WTC11 (cell line): ENCODE results near the gene UQCRC2.

Experiments
- CREB1 ChIP-seq: sonication (generic); formaldehyde crosslinking; IDR thresholded peaks from 2 replicates; pipeline ENCODE4 v1.8.0; 2023; ENCODE audit warnings: mild to moderate bottlenecking, missing genetic modification reagents
- ZBTB21 ChIP-seq: sonication (generic); formaldehyde crosslinking; IDR thresholded peaks from 2 replicates; pipeline ENCODE4 v1.8.1; 2023; ENCODE audit warnings: mild to moderate bottlenecking, missing genetic modification reagents, borderline replicate concordance
- TF ChIP-seq, protein P1 (sequence below): sonication (generic); formaldehyde crosslinking; IDR thresholded peaks from 2 replicates; pipeline ENCODE4 v1.8.0; 2022; ENCODE audit warnings: mild to moderate bottlenecking, missing genetic modification reagents
- TF ChIP-seq, protein P2 (sequence below): sonication (generic); formaldehyde crosslinking; IDR thresholded peaks from 2 replicates; pipeline ENCODE4 v1.8.1; 2022; ENCODE audit warnings: low read depth, missing genetic modification reagents, borderline replicate concordance
- TF ChIP-seq, protein P3 (sequence below): fragments of 200-600 bp; IDR thresholded peaks from 2 replicates; pipeline ENCODE4 v1.8.0; 2022; ENCODE audit warnings: antibody characterized with exemption

DNA sequence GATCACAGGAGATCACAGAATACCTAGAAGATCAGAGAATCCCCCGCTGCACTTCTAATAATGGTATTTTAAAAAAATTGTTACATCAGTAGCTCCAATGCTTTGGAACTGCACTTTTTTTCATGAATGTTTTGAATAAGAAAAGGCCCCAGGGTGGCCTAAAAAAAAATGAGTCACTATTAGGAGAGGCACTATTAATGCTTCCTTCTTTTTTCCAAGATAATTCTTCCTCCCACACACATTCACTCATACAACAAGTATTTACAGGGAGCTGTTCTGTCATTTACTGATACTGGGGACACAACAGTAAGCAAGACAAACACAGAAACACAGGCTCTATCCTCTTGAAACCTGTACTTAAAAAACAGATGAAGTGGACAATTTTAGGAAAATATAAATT, 48.4 kb downstream of the UQCRC2 start:
- TF ChIP-seq CREB1 (CRISPR knock-in tag) (no peak), ZBTB21 (CRISPR knock-in tag) (no peak)
- TF ChIP-seq, protein P1, sequence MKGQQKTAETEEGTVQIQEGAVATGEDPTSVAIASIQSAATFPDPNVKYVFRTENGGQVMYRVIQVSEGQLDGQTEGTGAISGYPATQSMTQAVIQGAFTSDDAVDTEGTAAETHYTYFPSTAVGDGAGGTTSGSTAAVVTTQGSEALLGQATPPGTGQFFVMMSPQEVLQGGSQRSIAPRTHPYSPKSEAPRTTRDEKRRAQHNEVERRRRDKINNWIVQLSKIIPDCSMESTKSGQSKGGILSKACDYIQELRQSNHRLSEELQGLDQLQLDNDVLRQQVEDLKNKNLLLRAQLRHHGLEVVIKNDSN (CRISPR knock-in tag): no peak
- TF ChIP-seq, protein P2, sequence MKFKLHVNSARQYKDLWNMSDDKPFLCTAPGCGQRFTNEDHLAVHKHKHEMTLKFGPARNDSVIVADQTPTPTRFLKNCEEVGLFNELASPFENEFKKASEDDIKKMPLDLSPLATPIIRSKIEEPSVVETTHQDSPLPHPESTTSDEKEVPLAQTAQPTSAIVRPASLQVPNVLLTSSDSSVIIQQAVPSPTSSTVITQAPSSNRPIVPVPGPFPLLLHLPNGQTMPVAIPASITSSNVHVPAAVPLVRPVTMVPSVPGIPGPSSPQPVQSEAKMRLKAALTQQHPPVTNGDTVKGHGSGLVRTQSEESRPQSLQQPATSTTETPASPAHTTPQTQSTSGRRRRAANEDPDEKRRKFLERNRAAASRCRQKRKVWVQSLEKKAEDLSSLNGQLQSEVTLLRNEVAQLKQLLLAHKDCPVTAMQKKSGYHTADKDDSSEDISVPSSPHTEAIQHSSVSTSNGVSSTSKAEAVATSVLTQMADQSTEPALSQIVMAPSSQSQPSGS (CRISPR knock-in tag): no peak
- TF ChIP-seq, protein P3, sequence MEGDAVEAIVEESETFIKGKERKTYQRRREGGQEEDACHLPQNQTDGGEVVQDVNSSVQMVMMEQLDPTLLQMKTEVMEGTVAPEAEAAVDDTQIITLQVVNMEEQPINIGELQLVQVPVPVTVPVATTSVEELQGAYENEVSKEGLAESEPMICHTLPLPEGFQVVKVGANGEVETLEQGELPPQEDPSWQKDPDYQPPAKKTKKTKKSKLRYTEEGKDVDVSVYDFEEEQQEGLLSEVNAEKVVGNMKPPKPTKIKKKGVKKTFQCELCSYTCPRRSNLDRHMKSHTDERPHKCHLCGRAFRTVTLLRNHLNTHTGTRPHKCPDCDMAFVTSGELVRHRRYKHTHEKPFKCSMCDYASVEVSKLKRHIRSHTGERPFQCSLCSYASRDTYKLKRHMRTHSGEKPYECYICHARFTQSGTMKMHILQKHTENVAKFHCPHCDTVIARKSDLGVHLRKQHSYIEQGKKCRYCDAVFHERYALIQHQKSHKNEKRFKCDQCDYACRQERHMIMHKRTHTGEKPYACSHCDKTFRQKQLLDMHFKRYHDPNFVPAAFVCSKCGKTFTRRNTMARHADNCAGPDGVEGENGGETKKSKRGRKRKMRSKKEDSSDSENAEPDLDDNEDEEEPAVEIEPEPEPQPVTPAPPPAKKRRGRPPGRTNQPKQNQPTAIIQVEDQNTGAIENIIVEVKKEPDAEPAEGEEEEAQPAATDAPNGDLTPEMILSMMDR: no peak
